ENCODE results near the gene CALD1. TPM values are rescaled to one million over a fixed set of nuclear protein-coding genes. Genes with fewer than 3 reads are reported as not detected.

CALD1 gene
- total and polyA plus RNA-seq, 2 experiments from 2014 or later, result 22.6 to 135 TPM

- H3K4me1 ChIP-seq (ENCODE audit: low read depth), result peaks cover 4% of the 10 kb centered on the region
- no peaks in the 10 kb centered on the region for H3K36me3 ChIP-seq
- TF ChIP-seq CTCF (IDR thresholded peaks at IDR 0.05; ENCODE audit: low read depth, low read length), result no peak
- no peak overlapping the region for H3K27ac ChIP-seq
- no peaks in the 10 kb centered on the region for H3K9me3 ChIP-seq (ENCODE audit: low read depth)
- H3K27me3 ChIP-seq, result no peaks in the 10 kb centered on the region
- no peak for DNase-seq (ENCODE audit: low read depth in 1 of 2, low spot score in 1 of 2)
- no peak overlapping the region for H3K4me3 ChIP-seq
These were observed 114.5 kb downstream of the CALD1 start for GRCh38 chr7:134893920-134894319.

DNA sequence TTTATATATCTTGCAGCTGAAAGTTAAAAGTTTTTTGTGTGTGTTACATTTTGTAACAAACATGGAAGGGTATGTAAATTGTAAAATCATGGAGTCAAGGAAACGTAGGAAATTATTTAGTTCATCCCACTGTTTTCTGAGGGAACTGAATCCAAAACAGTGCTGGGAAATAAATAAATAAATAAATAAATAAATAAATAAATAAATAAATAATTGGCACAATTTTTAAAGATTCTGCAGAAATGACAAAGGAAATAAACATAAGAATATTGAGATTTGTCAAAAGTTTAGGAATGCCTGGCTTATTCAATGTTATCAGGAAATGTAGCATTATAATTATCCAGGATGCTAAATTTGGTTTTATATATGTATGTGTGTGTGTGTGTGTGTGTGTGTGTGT lies 115.5 kb downstream of the CALD1 start:
- H3K4me1 ChIP-seq (ENCODE audit: low read depth), result peaks cover 4% of the 10 kb centered on the region
- no peaks in the 10 kb centered on the region for H3K27me3 ChIP-seq
- TF ChIP-seq CTCF (IDR thresholded peaks at IDR 0.05; ENCODE audit: low read depth, low read length), result no peak
- H3K9me3 ChIP-seq (ENCODE audit: low read depth), result no peaks in the 10 kb centered on the region
- no peaks in the 10 kb centered on the region for H3K36me3 ChIP-seq
- no peak overlapping the region for H3K27ac ChIP-seq
- no peak for DNase-seq (ENCODE audit: low read depth in 1 of 2, low spot score in 1 of 2)
- H3K4me3 ChIP-seq, result no peak overlapping the region

GRCh38 chr7:134896073-134896472 lies 116.6 kb downstream of the CALD1 start:
- H3K4me1 ChIP-seq (ENCODE audit: low read depth), result peaks cover 4% of the 10 kb centered on the region
- TF ChIP-seq CTCF (IDR thresholded peaks at IDR 0.05; ENCODE audit: low read depth, low read length), result no peak
- no peak for DNase-seq (ENCODE audit: low read depth in 1 of 2, low spot score in 1 of 2)
- no peaks in the 10 kb centered on the region for H3K27me3 ChIP-seq
- no peaks in the 10 kb centered on the region for H3K36me3 ChIP-seq
- H3K9me3 ChIP-seq (ENCODE audit: low read depth), result no peaks in the 10 kb centered on the region
- H3K4me3 ChIP-seq, result no peak overlapping the region
- H3K27ac ChIP-seq, result no peak overlapping the region

GRCh38 chr7:134897936-134898335 lies 118.5 kb downstream of the CALD1 start:
- H3K4me1 ChIP-seq (ENCODE audit: low read depth), result no peaks in the 10 kb centered on the region
- no peak for TF ChIP-seq CTCF (IDR thresholded peaks at IDR 0.05; ENCODE audit: low read depth, low read length)
- DNase-seq (ENCODE audit: low read depth in 1 of 2, low spot score in 1 of 2), result no peak
- H3K9me3 ChIP-seq (ENCODE audit: low read depth), result no peaks in the 10 kb centered on the region
- no peak overlapping the region for H3K27ac ChIP-seq
- no peak overlapping the region for H3K4me3 ChIP-seq
- no peaks in the 10 kb centered on the region for H3K36me3 ChIP-seq
- no peaks in the 10 kb centered on the region for H3K27me3 ChIP-seq

DNA sequence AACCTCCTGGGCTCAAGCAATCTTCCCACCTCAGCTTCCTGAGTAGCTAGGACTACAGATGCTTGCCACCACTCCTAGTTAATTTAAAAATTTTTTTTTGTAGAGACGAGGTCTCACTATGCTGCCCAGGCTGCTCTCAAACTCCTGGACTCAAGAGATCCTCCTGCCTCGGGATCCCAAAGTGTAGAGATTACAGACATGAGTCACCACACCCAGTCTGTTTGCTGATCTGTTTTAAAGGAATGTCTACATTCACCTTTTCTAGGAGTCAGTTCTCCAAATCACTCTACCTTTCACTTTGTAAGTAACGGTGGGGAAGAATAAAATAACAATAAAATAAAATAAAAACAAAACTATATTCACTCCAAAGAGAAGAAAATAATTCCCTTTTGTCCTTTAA lies 120.3 kb downstream of the CALD1 start:
- no peak for TF ChIP-seq CTCF (IDR thresholded peaks at IDR 0.05; ENCODE audit: low read depth, low read length)
- Histone ChIP-seq H3K27me3 (no peaks in the 10 kb centered on the region), H3K4me1 (ENCODE audit: low read depth) (no peaks in the 10 kb centered on the region), H3K4me3 (no peak overlapping the region), H3K27ac (no peak overlapping the region), H3K36me3 (no peaks in the 10 kb centered on the region), H3K9me3 (ENCODE audit: low read depth) (no peaks in the 10 kb centered on the region)
- peak in 1 of 2 donors; percentile 36 for DNase-seq (ENCODE audit: low read depth in 1 of 2, low spot score in 1 of 2)

Measured in cardiac muscle cell (in vitro differentiated cells and primary cell).